Thyroid gland (tissue), 4 donors: ENCODE results near the gene SLN.

ENCODE experiments used
- CTCF ChIP-seq, 6 experiments: fragments of 200-600 bp in 3 of 6; fragments of 450-650 bp in 3 of 6; sonication (generic) in 3 of 6; IDR thresholded peaks; one replicate each; pipeline ENCODE4 v1.5.1; 2016 to 2019; ENCODE audit warnings: antibody characterized with exemption in 6 of 6, mild to moderate bottlenecking in 2 of 6, inconsistent platforms in 1 of 6, moderate library complexity in 1 of 6
- POLR2A ChIP-seq, 2 donors: fragments of 450-650 bp; IDR thresholded peaks; one replicate each; pipeline ENCODE4 v1.6.1; 2017; ENCODE audit warnings: antibody characterized with exemption in 2 of 2, mild to moderate bottlenecking in 2 of 2, moderate library complexity in 1 of 2

GRCh38 chr11:107720303-107720774 lies 8.5 kb upstream of the SLN start:
- TF ChIP-seq CTCF (IDR thresholded peaks at IDR 0.05), result no peak
- TF ChIP-seq POLR2A (IDR thresholded peaks at IDR 0.05), result no peak
